HG02970 (cell line): ENCODE measurements around the gene TMC6.

ENCODE experiments used
- ATAC-seq: cut with Tn5 transposase; IDR thresholded peaks from one replicate; pipeline ENCODE4 v1.9.1; 2021; ENCODE audit warnings: mild to moderate bottlenecking, moderate library complexity, moderate number of reproducible peaks; ENCODE audit not compliant: unreplicated experiment, low FRiP score

The TMC6 gene

DNA sequence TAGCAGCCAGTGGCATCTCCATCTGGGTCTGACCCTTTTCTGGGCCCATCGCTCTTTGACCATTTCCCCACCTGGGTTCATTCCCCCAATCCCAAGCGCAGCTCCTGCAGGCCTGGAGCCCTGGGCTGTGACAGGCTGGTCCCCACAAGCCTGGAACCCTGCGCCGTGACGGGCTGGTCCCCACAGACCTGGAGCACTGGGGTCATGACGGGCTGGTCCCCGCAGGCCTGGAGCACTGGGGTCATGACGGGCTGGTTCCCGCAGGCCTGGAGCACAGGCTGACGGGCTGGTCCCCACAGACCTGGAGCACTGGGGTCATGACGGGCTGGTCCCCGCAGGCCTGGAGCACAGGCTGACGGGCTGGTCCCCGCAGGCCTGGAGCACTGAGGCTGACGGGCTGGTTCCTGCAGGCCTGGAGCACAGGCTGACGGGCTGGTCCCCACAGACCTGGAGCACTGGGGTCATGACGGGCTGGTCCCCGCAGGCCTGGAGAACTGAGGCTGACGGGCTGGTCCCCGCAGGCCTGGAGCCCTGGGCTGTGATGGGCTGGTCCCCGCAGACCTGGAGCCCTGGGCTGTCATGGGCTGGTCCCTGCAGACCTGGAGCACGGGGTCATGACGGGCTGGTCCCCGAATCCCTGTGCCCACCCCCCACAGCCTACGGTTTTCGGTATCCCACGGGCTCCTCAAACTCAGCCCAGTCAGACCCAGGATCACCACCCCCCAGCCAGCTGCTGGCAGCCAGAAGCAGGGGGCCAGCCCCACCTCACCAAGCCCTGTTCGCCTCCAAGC is 16.6 kb downstream of the TMC6 start:
- ATAC-seq, result no peak

DNA sequence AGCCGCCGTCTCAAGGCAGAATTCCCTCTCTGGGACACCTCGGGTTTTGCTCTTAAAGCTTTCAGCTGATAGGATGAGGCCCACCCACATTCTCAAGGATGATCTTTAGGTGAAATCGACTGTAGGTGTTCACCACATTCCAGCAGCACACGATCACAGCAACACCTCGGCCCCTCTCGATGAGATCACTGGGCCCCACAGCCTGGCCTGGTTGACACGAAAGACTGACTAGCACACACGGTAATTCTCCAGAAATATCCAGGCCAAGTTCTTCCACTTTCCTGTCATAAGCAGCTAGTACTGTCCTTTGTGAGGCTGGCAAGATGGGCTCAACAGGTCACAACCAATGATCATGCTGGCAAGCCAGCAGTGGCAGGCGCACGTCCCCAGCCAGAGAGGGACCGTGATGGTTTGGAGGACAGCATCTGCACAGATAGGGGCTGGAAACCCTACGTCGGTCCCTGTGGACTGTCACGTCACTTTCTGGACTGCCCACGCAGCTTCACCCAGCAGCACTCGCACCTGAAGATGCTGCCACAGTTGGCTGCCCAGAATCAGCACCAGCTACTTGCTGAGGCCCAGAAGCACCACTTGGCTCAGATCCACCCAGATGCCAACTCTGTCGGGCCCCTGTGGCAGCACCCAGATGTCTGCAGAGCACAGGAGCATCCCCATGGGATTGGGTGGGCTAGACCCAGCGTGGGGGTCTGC is 17.4 kb downstream of the TMC6 start:
- no peak for ATAC-seq

DNA sequence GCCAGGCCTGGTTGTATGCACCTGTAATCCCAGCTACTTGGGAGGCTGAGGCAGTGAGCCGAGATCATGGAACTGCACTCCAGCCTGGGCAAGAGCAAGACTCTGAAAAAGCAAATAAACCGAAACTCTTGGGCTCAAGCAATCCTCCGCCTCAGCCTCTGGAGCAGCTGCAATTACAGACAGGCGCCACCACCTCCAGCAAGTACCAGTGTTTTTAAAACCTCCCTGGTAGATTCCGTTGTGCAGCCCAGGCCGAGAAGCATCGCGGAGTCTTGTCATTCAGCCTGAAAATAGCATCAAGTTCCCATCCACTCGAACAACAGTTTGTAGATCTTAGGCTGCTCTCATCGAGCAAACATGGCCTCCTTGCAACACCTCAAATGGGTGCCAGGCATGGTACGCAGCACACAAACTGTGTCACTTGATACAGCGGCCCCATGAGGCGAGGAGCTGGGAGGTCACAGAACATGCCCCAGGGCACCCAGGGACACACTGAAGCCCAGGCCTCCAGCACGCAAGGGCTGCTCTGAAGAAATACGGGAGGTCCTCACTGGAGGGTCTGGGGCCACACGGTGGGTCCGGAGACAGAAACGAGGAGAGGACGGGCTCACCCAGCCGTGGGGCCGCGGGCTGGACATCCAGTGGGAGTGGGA is 18.1 kb downstream of the TMC6 start:
- no peak for ATAC-seq

DNA sequence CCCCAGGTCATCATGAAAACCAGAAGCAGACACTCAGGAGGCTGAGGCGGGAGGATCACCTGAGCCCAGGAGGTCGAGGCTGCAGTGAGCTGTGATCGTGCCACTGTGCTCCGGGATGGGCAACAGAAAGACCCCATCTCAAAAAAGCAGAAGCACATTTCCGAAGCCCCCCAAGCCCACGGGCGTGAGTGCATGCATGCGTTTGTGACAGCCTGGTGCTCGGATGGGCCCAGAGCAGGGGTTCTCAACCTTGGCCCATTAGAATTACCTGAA is 19.1 kb downstream of the TMC6 start:
- no peak for ATAC-seq

DNA sequence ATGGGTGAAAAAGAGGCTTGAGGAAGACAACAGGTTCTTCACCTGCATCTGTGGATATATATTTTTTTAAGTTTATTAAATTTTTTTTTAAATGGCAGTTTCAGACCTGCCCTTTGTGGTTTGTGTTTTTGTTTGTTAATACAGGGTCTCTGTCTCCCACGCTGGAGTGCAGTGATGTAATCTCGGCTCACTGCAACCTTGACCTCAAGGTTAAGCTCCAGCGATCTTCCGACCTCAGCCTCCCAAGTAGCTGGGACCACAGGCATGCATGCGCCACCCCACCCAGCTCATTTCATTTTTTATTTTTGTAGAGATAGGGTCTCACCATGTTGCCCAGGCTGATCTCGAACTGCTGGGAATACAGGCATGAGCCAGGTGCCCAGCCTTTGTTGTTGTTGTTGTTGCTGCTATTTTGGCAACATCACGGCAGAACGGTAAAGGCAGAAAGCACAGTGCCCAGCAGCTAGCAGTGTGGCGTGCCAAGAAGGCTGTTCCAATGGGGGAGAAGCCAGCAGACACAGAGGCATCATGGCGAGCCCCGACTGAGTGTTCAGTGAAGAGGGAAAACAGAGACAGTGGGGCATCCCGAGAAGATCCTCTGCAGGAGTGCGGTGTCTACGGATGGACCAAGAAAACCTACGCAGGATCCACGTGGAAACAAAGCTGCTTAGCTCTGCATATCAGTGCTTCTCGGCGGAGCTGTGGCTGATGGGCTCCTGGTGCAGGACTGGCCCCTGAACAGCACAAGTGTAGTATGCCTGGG is 19.6 kb downstream of the TMC6 start:
- ATAC-seq, result no peak

DNA sequence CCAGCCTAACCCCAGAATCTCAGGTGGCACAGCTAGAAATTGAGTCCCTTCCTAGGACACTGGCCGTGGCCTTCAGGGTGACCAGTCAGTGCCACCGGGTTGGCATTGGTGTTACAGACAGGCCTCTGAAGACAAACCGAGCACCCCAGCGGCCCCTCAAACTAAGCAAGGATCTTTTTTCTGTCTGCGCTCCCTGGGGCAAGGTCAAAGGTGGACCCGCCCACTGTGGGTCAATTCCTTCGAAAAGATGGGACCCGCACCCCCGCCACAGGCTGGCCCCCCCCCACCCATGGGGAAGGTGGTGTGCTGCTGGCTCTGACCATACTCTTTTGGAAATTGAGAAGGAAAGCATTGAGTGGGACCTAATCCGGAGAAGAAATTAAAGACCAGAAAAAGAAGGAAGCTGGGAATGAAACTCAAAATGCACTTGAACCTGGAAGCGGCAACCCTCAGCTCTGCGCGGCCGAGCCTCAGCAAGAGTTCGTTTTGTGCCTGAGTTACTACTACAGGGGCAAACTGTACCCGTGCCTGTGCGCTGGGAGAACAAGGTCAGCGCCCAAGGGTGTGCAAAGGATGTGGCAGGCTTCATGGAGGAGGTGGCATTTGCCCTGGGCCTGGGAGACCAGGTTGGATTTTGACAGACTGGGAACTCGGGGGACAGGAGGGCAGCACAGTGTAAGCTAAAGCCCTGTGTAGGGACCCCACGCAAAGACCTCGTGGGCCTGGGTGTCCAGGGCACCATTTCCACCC is 20.4 kb downstream of the TMC6 start:
- ATAC-seq, result no peak

DNA sequence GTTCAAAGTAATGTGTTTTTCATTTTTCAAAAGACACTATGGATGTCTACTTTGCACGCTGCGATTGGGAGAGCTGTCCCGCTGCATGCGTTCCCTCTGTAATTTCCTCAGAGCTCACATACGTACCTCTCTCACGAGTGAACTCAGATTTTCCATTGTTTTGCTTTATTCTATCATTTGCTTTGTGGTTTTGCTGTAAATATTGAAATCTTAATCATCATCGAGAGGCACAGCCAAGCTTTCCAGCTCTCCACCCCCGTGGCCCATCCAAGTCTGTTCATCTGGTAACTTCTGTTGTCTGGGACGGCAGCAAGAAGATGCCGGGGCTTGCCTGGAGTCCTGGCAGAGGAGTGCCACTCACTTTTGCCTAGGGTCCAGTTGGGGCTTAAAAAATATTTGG is 21.1 kb downstream of the TMC6 start:
- no peak for ATAC-seq

DNA sequence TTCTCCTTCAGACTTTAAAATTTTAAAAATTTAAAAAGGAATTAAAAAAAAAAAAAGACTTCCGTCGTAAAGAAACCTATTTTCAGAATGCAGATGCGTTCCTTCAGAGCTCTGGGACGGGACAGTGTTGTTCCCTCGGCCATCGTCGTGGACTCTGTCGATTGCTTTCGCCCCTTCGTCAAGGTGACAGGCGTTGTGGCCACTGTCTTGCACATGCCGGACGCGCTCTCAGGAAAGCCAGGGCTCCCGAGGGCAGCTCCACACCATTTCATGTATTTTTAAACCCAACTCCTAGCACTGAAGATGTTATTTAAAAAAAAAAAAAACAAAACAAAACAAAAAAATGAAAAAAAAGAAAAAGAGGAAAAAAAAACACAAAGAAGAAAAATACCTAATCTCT is 22.3 kb downstream of the TMC6 start:
- no peak for ATAC-seq

DNA sequence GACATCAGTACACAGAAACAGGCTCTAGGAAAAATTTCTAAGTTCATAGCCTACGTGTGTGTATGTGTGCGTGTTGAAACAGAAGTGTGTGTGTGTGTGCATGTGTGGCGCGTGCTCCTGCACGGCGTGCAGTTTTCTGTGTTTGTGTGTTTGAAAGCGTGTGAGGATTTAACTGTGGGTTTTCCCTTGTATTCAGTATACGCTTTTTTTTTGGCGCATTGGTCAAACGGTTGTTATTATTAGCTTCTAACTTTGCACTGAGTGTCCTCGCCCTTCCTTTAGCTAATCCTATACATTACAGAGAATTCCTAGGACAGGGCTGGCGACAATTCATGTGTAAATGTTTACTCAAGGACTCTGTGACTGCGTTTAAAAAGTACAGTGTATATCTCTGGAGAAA is 23.0 kb downstream of the TMC6 start:
- ATAC-seq, result no peak

DNA sequence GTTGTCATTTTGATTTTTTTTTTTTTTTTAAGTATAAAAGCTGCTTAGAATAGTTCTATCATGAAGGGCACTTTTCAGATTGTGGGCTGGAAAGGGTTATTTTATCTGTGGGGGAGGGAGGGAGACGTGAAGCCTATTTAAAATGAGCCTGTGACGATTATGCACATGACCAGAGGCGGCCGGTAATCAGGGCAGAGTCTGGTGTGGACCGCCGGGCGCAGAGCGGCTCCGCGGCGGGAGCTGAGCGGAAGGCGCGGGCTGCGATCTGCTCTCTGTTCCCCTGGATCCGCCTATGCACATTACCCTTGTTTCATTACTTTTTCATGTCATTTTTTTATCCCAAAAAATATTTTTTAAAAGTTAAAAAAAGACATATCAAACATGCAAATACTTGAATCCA is 23.5 kb downstream of the TMC6 start:
- ATAC-seq, result no peak

DNA sequence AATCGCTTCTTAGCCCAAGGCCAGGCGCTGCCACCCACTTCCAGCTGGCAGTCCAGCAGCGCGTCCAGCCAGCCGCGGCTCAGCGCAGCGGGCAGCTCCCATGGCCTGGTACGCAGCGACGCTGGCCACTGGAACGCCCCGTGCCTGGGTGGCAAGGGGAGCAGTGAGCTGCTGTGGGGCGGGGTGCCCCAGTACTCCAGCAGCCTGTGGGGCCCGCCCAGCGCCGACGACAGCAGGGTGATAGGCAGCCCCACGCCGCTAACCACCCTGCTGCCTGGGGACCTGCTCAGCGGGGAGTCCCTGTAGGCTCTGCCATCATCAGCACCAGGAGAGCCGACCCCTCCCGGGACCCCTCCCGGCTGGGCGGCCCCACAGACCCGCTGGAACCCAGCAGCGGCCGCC is 24.0 kb downstream of the TMC6 start:
- no peak for ATAC-seq

DNA sequence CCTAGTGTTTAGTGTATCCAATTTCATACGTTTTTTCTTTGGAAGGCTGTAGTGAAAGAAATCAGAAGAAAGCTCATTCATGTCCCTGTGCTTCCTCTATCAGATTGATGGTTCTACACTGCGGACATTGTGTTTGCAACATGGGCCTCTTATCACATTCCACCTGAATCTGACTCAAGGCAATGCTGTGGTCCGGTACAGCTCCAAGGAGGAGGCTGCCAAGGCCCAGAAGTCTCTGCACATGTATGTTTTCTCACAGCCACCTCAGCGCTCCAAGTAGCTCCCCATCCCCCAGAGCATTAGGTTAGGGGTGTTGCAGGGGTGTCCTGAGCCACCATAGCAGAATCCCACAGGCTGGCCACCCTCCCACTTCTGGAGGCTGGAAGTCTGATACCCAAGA is 25.2 kb downstream of the TMC6 start:
- ATAC-seq, result no peak

DNA sequence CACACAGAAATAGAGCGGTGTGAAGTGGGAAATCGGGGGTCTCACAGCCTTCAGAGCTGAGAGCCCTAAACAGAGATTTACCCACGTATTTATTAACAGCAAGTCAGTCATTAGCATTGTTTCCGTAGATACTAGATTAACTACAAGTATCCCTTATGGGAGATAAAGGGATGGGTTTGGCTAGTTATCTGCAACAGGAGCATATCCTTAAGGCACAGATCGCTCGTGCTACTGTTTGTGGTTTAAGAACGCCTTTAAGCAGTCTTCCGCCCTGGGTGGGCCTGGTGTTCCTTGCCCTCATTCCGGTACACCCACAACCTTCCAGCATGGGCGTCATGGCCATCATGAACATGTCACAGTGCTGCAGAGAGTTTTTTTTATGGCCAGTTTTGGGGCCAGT is 27.0 kb downstream of the TMC6 start:
- no peak for ATAC-seq

DNA sequence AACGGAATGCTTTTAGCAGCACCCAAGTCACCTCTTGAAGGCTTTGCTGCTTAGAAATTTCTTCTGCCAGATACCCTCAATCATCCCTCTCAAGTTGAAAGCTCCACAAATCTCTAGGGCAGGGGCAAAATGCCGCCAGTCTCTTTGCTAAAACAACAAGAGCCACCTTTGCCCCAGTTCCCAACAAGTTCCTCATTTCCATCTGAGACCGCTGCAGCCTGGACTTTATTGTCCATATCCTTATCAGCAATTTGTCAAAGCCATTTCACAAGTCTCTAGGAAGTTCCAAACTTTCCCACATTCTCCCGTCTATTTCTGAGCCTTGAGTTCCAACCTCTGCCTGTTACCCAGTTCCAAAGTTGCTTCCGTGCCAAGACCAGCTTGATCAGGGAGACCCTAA is 27.4 kb downstream of the TMC6 start:
- ATAC-seq, result no peak

DNA sequence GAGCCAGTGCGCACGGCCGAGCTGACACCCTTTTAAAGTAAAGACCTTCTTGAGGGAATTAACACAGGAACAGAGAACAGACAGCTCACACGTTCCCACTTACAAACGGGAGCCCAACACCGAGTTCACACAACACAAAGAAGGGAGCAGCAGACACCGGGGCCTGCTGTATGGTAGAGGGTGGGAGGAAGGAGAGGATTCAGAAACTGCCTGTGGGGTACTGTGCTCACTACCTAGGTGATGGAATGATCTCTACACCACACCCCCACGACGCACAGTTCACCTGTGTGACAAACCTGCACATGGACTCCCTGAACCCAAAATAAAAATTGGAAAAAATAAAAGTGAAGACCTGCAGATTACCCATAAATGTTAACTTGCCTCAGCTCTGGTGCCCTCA is 32.5 kb downstream of the TMC6 start:
- ATAC-seq, result no peak

DNA sequence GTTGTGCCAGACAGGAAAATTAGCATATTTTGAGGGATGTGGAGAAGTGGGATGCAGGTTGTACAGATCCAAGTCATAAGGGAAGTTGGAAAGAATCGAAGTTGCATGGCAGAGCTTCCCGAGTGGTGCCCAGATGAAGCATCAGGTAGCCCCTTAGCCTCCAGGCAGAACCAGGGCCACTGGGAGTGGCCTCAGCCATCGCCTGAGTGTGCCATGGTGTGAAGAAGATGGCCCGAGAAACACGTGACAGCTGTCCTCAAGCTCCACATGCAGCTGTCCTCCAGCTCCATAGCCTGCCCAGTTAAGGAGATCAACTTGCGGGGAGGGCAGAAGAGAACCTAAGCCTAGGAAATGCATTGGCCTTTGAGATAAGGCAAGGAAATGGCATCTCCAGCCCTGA is 33.5 kb downstream of the TMC6 start:
- no peak for ATAC-seq

DNA sequence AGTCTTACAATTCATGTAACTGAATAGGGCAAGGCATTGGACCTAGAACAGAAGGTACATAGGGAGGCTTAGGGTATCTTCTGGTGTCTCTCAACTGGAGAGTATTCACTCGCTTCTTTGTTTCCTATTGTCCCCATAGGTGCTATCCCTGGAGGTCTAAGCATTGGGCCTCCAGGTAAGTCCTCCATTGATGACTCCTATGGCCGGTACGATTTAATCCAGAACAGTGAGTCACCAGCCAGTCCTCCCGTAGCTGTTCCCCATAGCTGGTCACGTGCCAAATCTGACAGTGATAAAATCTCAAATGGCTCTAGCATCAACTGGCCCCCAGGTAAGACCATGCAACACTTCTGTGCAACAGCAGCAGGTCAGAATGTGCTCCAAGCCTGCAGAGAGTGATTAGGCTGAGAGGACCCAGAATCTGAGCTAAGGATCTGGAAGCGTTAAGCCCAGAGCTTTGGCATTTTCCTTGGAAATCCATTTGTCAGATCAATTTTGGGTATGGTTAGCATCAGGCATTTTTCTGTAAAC is 35.7 kb downstream of the TMC6 start:
- ATAC-seq, result no peak

DNA sequence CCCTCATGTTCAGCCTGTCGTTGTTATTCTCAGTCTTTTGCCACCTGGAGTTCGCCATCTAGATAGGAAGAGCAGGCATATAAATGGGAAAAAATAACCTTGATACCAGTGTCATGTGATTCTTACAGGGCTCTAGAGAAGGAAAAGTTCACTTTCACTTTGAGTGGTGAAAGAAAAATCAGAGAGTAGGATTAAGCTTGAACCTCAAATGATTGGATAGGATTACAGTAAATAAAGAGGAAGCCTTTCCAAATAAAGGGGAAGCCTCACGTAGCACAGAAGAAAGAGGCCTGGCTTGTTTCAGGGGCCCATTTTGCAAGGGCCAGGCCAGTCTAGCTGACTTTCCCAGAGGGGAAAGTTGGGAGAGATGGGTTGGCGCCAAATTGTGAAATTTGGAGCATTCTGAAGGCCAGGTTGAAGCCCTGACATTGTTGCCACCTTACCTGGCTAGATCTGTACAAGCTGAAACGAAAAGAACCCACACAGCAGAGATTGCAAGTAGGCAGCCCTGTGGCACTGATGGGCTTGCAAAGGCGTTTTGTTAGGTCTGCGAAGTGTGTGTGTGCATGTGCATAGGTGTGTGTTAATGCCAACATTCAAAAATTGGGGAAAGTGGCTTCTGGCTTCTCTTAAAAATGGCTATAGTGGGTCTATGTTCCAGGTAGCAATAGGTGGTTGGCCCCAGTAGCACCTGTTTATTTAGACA is 38.8 kb downstream of the TMC6 start:
- no peak for ATAC-seq

DNA sequence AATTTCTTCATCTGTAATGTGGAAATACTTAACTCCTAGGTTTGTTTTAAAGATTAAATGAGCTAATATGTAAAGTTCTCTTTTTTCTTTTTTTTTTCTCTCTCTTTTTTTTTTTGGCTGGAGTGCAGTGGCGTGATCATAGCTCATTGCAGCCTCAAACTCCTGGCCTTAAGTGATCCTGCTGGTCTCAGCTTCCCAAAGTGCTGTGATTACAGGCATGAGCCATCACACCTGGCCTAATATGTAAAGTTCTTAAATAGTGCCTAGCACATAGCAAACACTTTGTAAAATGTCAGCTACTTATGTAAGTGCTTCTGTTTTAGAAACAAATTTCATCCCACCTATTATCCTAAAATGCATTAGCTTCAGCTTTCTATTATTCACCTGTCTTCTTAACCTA is 40.0 kb downstream of the TMC6 start:
- no peak for ATAC-seq

DNA sequence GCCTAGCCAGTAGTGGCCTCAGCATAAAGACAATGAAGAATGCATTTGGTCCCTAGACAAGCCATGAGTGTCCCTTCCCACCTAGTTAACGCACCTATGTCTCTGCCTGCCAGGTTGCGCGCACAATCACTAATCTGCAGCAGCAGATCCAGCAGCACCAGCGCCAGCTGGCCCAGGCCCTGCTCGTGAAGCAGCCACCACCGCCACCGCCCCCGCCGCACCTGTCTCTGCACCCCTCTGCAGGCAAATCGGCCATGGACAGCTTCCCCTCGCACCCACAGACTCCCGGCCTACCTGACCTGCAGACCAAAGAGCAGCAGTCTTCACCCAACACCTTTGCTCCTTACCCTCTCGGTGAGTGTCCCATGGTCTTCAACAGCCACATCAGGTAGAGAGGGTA is 41.8 kb downstream of the TMC6 start:
- ATAC-seq, result no peak
